Activated T-cell treated with anti-CD3 and anti-CD28 coated beads, Interleukin-2, amount 50 U/mL, for 24 hours (primary cell): ENCODE data around the gene RAB7A.

Experiments
- DNase-seq: peaks from one replicate; pipeline ENCODE4 v3.0.0-alpha.2; 2020
- H3K27ac Mint-ChIP-seq: 2 replicates; pipeline ENCODE4 v1.8.0; 2020; ENCODE audit warnings: mild to moderate bottlenecking, mixed read lengths
- H3K27me3 Mint-ChIP-seq: 2 replicates; pipeline ENCODE4 v1.8.0; 2020; ENCODE audit warnings: mixed read lengths
- H3K36me3 Mint-ChIP-seq: 2 replicates; pipeline ENCODE4 v1.8.0; 2020; ENCODE audit warnings: low read depth, mixed read lengths
- H3K4me1 Mint-ChIP-seq: 2 replicates; pipeline ENCODE4 v1.8.0; 2020; ENCODE audit warnings: low read depth, mixed read lengths
- H3K4me3 Mint-ChIP-seq: 2 replicates; pipeline ENCODE4 v1.8.0; 2020; ENCODE audit warnings: mild to moderate bottlenecking, moderate library complexity, mixed read lengths
- H3K9me3 Mint-ChIP-seq: 2 replicates; pipeline ENCODE4 v1.8.0; 2020; ENCODE audit warnings: mixed read lengths

RAB7A gene

GRCh38 chr3:128848936-128849335 is 123.0 kb downstream of the RAB7A start:
- H3K36me3 Mint-ChIP-seq = no peaks in the 10 kb centered on the region
- peaks cover 20% of the 10 kb centered on the region for H3K4me1 Mint-ChIP-seq
- no peaks in the 10 kb centered on the region for H3K27me3 Mint-ChIP-seq
- no peak overlapping the region for H3K4me3 Mint-ChIP-seq
- peaks cover 2% of the 10 kb centered on the region for H3K9me3 Mint-ChIP-seq
- H3K27ac Mint-ChIP-seq = no peak overlapping the region
- no peak for DNase-seq

DNA sequence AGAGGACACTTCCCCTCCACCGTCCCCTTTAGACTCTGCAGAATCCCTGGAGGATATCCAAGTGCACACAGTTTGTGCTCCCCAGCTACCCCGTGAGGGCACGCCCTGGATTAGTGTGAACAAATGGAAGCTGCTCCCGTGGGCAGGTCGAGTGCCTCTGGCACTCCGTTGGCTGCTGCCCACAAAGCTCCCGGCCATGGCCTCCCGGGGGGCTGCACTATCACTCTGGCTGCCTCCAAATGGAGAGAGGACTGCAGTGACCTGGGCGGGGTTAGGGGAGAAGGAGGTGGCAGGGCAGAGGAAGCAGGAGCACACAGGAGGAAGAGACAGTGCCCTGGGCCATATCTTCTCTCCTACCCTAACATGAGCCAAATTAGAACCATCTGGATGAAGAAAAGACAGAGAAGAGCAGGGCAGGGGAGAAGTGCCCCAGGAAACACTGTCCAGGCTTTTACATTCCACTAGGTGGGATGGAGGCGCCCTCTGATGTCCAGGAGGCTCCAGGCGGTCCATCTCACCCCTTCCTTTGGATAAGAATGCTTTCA is 124.0 kb downstream of the RAB7A start:
- Mint-ChIP-seq H3K4me3 (no peak overlapping the region), H3K9me3 (peaks cover 7% of the 10 kb centered on the region), H3K4me1 (peaks cover 19% of the 10 kb centered on the region), H3K27me3 (no peaks in the 10 kb centered on the region), H3K36me3 (no peaks in the 10 kb centered on the region), H3K27ac (no peak overlapping the region)
- DNase-seq = no peak

DNA sequence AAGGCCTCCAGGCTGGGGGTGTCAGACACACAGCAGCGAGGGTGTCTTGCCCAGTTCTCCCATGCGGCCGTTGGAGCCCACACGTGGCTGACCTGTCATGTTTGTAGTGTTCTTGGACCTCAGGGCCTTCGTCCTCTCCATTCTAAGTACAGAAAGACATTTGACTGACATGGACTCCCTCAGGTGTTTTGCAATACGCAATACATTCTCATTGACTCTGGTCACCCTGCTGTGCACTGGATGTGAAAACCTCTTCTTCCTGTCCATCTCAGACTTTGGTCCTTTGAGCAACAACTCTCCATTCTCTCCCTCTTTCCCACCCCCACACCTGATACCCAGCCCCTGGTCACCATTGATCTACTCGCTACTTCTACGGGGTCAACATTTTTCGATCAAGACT is 124.6 kb downstream of the RAB7A start:
- H3K27ac Mint-ChIP-seq = no peak overlapping the region
- H3K4me1 Mint-ChIP-seq = peaks cover 13% of the 10 kb centered on the region
- DNase-seq = no peak
- no peaks in the 10 kb centered on the region for H3K27me3 Mint-ChIP-seq
- peaks cover 9% of the 10 kb centered on the region for H3K9me3 Mint-ChIP-seq
- H3K36me3 Mint-ChIP-seq = no peaks in the 10 kb centered on the region
- H3K4me3 Mint-ChIP-seq = no peak overlapping the region

DNA sequence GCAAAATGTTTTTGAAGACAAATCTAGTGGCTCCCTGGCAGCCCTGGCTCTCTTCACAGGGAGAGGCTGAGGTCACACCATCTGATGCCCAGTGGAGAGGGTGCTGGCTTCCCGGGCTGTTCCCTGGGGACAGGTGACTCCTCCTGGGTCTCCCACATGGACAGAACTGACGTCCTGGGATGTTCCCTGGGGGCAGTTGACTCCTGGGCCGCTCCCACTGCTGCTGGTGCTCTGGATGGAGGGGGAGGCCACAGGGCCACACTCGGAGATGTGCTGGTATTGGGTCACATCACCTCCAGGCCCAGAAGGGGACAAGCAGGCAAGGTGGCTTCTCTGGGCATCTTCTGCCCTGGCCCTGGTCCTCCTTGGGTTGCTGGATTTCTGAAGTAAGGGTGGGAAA is 125.6 kb downstream of the RAB7A start:
- Mint-ChIP-seq H3K27ac (no peak overlapping the region), H3K4me1 (peaks cover 5% of the 10 kb centered on the region), H3K9me3 (peaks cover 9% of the 10 kb centered on the region), H3K4me3 (no peak overlapping the region), H3K36me3 (no peaks in the 10 kb centered on the region), H3K27me3 (no peaks in the 10 kb centered on the region)
- no peak for DNase-seq

DNA sequence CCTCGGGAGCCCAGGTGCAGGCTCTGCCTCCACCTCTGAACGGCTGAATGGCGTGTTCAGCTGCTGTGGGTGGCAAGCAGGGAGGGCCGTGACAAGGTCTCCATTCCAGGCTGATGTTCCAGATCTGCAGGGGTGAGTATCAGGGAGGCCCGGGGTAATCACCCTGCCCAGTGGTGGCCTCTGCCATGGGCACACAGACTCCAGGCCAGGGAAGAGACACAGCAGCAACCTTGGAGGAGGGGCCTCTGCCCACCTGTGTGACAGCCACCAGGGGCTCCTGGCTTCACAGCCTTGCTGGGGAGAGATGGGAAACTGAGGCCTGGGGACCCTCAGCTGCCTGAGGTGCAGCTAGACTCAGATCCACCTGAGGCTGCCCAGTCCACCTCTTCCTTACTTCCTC is 127.8 kb downstream of the RAB7A start:
- DNase-seq = no peak
- Mint-ChIP-seq H3K27ac (no peak overlapping the region), H3K9me3 (peaks cover 24% of the 10 kb centered on the region), H3K27me3 (no peaks in the 10 kb centered on the region), H3K4me3 (no peak overlapping the region), H3K36me3 (peaks cover 7% of the 10 kb centered on the region), H3K4me1 (no peaks in the 10 kb centered on the region)

GRCh38 chr3:128854475-128854874 is 128.5 kb downstream of the RAB7A start:
- DNase-seq = no peak
- H3K36me3 Mint-ChIP-seq = peaks cover 10% of the 10 kb centered on the region
- H3K27ac Mint-ChIP-seq = no peak overlapping the region
- H3K4me3 Mint-ChIP-seq = no peak overlapping the region
- H3K9me3 Mint-ChIP-seq = peaks cover 29% of the 10 kb centered on the region
- H3K27me3 Mint-ChIP-seq = no peaks in the 10 kb centered on the region
- H3K4me1 Mint-ChIP-seq = no peaks in the 10 kb centered on the region

- Mint-ChIP-seq H3K36me3 (peaks cover 18% of the 10 kb centered on the region), H3K4me3 (no peak overlapping the region), H3K27ac (no peak overlapping the region), H3K4me1 (no peaks in the 10 kb centered on the region), H3K27me3 (no peaks in the 10 kb centered on the region), H3K9me3 (peaks cover 40% of the 10 kb centered on the region)
- DNase-seq = no peak
Measured at GRCh38 chr3:128855569-128855968, 129.6 kb downstream of the RAB7A start.

DNA sequence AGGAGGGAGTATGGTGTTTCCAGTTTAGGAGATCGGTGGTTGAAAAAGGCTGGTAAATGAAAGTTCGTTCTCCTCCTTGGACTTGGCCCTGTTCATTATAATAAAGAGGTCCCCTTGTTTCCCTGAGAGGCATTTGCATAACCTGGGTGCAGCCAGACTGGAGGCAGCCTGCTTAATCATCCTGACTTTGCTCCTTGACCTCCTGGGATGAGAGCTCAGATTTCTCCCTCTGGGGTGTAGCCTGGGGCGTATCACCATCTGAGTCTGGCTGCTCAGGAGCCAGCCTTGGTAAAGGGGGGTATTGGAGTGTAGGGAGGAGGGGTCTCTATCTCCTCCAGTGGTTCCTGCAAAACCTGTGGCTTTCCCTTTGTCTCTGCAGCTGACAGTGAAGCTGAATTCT is 132.2 kb downstream of the RAB7A start:
- no peak for DNase-seq
- Mint-ChIP-seq H3K27me3 (no peaks in the 10 kb centered on the region), H3K4me1 (no peaks in the 10 kb centered on the region), H3K27ac (no peak overlapping the region), H3K4me3 (no peak overlapping the region), H3K9me3 (peaks cover 48% of the 10 kb centered on the region), H3K36me3 (peaks cover 30% of the 10 kb centered on the region)

- H3K4me1 Mint-ChIP-seq = no peaks in the 10 kb centered on the region
- no peak overlapping the region for H3K27ac Mint-ChIP-seq
- no peak for DNase-seq
- no peak overlapping the region for H3K4me3 Mint-ChIP-seq
- peaks cover 30% of the 10 kb centered on the region for H3K36me3 Mint-ChIP-seq
- H3K27me3 Mint-ChIP-seq = no peaks in the 10 kb centered on the region
- H3K9me3 Mint-ChIP-seq = peaks cover 42% of the 10 kb centered on the region
Measured at GRCh38 chr3:128859630-128860029, 133.6 kb downstream of the RAB7A start.

DNA sequence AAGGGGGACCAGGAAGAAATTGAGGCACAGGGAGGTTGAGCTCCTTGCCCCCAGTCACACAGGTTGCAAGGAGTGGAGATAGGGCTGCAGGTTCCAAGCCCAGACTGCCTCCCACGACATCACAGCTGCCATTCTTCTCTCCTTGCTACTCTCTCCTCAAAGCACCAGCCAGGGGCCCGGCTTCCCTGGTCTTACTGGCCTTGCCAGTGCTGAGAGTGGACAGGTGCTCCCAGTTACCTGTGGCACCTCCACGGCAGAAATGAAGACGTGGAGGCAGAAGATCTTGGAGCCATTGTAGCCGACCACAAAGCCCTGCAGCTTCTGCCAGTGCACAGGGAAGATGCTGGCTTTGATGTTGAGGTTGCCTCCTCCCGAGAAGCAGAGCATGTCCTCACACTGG is 135.5 kb downstream of the RAB7A start:
- no peak for DNase-seq

GRCh38 chr3:128863560-128863959 is 137.6 kb downstream of the RAB7A start:
- no peak overlapping the region for H3K4me3 Mint-ChIP-seq
- H3K4me1 Mint-ChIP-seq = peaks cover 5% of the 10 kb centered on the region
- H3K27ac Mint-ChIP-seq = no peak overlapping the region
- H3K36me3 Mint-ChIP-seq = peaks cover 26% of the 10 kb centered on the region
- peaks cover 27% of the 10 kb centered on the region for H3K9me3 Mint-ChIP-seq
- DNase-seq = no peak
- H3K27me3 Mint-ChIP-seq = no peaks in the 10 kb centered on the region

More for the DNA sequence above, 135.5 kb downstream of the RAB7A start:
- peaks cover 30% of the 10 kb centered on the region for H3K36me3 Mint-ChIP-seq
- no peak overlapping the region for H3K4me3 Mint-ChIP-seq
- H3K27ac Mint-ChIP-seq = no peak overlapping the region
- H3K27me3 Mint-ChIP-seq = no peaks in the 10 kb centered on the region
- peaks cover 40% of the 10 kb centered on the region for H3K9me3 Mint-ChIP-seq
- no peaks in the 10 kb centered on the region for H3K4me1 Mint-ChIP-seq
